Measurements from ENCODE around the gene RGS9.
A peak's percentile ranks its signal among the peaks of the same experiment; 100 is the strongest.

RGS9 gene

GRCh38 chr17:65222214-65222738, 85.1 kb downstream of the RGS9 start:
- DNase-seq: no peak

- no peak for DNase-seq
Measured at GRCh38 chr17:65225061-65225460, 87.9 kb downstream of the RGS9 start.

- no peak for DNase-seq
Measured at GRCh38 chr17:65226227-65226626, 89.1 kb downstream of the RGS9 start.

GRCh38 chr17:65227637-65228036, 90.5 kb downstream of the RGS9 start:
- DNase-seq: no peak

- DNase-seq: no peak
Measured at GRCh38 chr17:65228287-65228686, 91.1 kb downstream of the RGS9 start.

GRCh38 chr17:65228734-65229620, 91.8 kb downstream of the RGS9 start:
- DNase-seq: peak in 1 of 2 experiments; percentile 31

GRCh38 chr17:65229621-65229995, 92.4 kb downstream of the RGS9 start:
- no peak for DNase-seq

- DNase-seq: no peak
Measured at GRCh38 chr17:65230040-65230439, 92.9 kb downstream of the RGS9 start.

- no peak for DNase-seq
Measured at GRCh38 chr17:65231086-65231485, 93.9 kb downstream of the RGS9 start.

GRCh38 chr17:65231662-65232335, 94.6 kb downstream of the RGS9 start:
- peak; percentile 76 to 77 for DNase-seq

- DNase-seq: no peak
Measured at GRCh38 chr17:65235284-65235683, 98.1 kb downstream of the RGS9 start.

GRCh38 chr17:65236321-65236720, 99.2 kb downstream of the RGS9 start:
- DNase-seq: no peak

- DNase-seq: peak; percentile 44 to 68
Measured at GRCh38 chr17:65243838-65244625, 106.9 kb downstream of the RGS9 start.

- no peak for DNase-seq
Measured at GRCh38 chr17:65246252-65246651, 109.1 kb downstream of the RGS9 start.

- no peak for DNase-seq
Measured at GRCh38 chr17:65249774-65250173, 112.6 kb downstream of the RGS9 start.

GRCh38 chr17:65254166-65254565, 117.0 kb downstream of the RGS9 start:
- DNase-seq: no peak

- DNase-seq: no peak
Measured at GRCh38 chr17:65259281-65259680, 122.1 kb downstream of the RGS9 start.

- DNase-seq: no peak
Measured at GRCh38 chr17:65259696-65260485, 122.7 kb downstream of the RGS9 start.

GRCh38 chr17:65260626-65261025, 123.5 kb downstream of the RGS9 start:
- no peak for DNase-seq

- no peak for DNase-seq
Measured at GRCh38 chr17:65261152-65261551, 124.0 kb downstream of the RGS9 start.

GRCh38 chr17:65261682-65262636, 124.8 kb downstream of the RGS9 start:
- DNase-seq: peak in 1 of 2 experiments; percentile 69

Data from NCI-H2081 (cell line).